Endothelial cell of hepatic sinusoid (primary cell): Measurements from ENCODE around the gene ABCF2.

Source experiments
- in situ Hi-C: cut with HindIII; loops from 2 replicates; pipeline ENCODE4 v1.10.0; 2017; ENCODE audit warnings: low sequenced_read_pairs

The ABCF2 gene

DNA sequence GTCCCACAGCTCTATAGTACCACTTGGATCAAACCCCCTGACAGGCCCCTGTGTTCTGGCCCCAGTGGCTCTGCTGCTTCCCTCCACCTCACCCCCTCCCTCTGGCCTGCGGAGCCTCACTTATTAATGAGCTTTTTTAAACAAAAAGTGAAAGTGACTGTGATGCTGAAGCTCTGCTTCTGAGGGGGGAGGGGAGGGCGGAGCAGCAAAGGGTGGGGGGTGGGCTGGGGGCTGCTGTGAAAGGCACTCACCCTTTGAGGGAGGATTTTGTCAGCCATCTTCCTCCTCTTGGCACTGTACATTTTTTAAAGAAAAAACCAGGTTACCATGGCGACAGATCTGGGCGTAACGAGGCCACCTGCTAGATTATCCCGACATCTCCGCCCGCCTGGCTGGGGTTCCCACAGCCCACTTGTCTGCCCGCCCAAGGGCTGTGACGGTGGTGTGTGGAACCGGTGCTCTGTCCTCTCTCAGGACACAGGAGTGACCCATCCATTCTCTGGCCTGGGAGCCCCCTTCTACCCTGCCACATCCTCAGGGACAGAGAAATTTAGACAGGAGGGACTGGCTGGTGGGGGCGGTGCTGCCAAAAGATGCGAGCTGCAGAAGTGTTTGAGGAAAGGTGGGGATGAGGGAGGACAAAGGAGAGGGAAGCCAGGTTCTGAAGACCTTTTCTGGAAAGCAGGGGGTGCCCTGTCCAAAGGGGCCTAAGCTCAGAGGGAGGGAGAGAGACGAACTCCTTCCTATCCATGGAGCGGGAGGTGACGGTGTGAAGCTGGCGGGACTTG is 16.6 kb upstream of the ABCF2 start:
- in situ Hi-C loops: no loop called here

DNA sequence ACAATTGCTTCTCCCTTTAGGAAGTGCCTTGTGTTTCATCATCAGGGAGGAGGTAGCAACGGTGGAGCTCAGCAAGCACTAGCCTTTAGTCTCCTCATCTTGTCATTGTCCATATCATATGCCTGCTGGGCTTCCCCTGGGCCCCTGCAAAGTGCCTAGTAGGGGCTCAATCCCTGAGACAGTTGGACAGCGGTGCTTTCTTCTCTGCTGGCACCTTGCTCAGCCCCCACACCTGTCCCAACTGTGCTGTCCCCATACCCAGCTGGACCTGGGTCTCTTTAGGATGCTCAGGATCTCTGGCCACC is 16.0 kb upstream of the ABCF2 start:
- in situ Hi-C loops: no loop called here

DNA sequence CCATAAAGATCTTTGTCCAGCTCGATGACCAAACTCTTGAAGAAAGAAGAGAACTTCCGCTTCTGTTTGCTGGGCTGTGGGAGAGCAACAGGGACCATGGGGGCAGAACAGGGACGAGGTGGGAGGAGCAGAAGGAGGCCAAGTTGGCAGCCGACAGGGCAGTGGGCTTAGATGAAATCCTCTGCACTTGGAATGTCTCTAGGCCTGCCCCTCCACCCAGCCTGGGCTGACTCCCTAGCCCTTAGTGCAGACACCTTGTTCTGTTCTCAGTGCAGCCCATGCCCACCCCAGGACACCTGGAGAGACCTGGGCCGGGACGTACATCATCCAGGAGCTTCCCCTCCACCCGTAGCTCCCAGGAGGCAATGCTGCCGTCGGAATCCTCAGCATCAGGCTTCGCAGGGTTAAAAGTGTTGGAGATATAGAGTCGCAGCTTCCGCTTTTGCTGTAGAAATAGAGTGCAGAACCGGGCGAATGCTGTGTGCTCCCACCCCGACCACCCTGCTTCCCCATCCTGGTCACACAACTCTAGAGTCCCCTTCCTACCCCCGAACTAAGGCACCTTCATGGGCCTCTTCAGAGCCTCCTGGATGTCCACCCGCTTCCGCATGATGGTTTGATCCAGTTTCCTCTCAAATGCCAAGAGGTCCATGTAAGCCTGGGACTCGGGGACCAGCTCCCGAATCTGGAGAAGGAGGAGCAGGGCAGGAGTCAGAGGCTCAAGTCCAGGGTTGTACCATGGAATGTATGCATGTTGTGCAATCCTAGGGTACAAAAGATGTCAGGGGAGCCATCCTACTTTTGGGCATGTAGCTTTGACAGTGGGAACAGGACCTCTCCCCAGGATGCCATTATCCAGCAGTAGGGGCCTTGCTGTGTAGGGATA is 15.4 kb upstream of the ABCF2 start:
- in situ Hi-C loops: no loop called here

DNA sequence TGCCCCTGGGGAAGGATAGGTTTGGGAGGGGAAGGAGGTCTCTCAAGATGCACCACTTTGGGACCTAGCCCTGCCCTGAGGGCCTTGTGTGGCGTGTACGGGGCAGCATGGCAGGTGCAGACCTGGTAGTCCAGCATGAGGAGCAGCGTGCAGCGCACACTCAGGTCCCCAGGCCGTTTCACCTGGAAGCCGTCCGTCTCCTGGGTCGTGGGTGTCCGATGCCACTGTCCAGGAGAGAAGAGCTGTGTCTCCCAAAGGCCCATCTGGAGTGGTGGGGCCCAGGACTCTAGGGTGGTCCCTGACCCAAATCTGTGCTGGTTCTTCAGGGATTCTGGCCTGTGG is 14.7 kb upstream of the ABCF2 start:
- in situ Hi-C loops: no loop called here

DNA sequence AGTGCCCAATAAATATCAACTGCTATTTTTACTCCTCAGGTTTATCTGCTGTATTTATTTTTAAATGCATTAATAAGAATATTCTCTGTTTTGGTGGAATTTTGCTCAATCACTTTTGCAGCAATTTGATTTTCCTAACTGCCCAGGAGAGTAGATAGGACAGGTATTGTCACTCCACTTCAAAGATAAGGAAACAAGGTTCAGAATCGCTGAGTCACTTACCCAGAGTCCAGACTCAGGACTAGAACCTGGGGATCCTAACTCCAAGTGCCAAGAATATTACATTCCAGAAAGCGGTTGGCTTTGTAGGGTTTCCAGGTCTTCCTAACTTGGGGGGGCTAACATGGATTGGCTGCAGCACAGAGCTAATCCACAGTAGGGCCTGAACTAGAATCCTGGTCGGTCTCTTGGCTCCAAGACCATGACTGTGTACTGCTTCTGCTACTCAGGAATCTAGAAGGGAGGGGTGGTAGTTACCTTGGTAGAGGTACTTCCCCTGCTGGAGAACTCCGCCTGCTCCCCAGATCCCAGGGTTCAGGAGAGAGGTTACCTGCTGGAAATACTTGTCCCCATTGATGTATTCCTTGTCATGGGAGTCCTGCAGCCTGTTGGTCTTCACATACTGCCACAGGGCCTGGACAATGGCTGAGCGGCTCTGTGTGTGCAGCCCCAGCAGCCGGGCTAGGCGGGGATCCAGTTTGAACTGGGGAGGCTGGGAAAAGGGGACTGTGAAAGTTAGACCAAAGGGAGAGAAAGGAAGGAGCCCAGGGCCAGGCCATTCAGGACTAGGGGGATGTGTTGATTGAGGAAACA is 14.1 kb upstream of the ABCF2 start:
- in situ Hi-C loops: no loop called here

DNA sequence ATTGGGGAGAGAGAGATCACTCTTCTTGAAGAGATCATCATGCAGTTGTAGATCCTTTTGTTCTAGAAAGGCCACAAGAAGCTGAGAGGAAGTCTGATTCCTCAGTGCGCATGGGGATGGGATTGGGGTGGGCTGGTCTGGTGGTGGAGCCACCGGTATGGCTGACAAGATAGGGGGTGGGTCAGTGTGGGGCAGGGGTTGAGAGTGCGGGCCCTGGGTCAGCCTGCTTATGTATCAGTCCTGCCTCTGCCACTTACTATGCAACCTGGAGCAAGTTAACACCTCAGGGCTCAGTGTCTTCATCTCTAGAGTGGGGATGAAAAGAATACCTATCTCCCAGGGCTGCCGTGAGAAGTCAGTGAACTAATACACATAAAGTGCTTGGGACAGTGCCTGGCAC is 13.5 kb upstream of the ABCF2 start:
- in situ Hi-C loops: no loop called here

DNA sequence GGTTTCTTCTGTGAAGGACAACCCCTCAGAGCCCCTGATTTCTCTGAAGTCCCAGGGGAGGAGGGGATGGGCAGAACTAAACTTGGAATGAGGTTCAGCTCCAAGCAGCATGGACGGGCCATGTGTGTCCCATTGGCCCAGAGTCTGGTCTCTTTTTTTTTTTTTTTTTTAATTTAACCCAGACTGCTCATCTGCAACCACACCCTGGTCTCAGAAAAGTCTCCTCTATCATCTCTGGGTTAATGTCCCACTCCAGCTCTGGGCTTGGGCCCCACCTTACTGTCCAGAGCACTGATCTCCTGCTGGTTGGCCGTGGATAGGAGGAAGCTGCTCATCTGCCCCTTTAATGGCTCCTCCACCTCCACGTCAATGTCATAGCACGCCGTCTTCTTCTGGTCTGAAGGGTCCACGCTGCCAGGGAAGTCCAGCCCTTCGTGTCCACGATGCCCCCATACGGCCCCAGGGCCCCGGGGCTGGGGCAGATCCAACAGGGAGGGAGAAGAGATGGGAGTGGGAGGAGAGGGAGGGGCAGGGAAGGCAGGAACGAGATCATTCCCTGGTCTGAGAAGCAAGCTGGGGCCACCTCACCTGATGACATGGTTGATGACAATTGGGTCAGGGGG is 12.9 kb upstream of the ABCF2 start:
- in situ Hi-C loops: no loop called here

DNA sequence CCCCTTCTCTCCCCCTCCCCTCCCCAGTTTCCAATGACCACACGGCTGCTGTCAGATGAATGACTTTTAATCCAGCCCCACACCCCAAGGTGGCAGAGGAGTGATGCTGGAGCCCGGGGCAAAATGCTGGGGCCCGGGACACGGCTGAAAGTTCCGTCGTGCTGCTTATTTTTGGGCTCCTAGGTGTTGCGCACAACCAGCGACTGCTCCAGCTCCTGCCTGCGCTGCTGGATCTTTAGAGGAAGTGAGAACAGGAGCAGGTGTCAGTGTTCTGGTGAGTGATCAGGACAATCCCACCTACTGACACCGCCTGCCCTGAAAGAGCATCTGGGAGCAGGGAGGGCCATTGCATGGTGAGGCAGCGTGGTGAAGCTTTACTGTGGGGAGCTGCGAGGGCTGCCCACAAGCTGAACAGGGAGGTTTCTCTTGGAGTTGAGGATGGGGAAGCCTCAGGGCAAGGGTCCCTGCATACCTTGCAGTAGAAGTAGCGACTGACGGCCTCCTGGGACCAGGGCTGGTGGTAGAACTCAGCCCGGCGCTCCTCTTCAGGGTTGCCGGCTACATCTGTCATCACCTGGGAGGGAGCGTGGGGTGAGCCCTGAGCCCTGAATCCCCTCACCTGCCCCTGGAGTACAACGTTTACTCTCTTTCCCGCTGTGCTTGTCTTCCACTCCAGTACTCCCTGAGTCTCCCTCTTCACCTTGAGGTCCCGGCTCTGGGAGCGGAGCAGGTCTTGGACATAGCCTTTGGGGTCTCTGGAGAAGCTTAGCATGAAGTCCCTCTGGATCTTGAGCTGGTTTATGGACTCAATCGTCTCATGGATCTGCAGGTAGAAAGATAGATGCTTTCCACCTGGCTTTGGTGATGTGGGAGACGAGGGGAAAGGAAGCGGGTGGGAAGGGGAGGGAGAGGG is 12.2 kb upstream of the ABCF2 start:
- in situ Hi-C loops: no loop called here

DNA sequence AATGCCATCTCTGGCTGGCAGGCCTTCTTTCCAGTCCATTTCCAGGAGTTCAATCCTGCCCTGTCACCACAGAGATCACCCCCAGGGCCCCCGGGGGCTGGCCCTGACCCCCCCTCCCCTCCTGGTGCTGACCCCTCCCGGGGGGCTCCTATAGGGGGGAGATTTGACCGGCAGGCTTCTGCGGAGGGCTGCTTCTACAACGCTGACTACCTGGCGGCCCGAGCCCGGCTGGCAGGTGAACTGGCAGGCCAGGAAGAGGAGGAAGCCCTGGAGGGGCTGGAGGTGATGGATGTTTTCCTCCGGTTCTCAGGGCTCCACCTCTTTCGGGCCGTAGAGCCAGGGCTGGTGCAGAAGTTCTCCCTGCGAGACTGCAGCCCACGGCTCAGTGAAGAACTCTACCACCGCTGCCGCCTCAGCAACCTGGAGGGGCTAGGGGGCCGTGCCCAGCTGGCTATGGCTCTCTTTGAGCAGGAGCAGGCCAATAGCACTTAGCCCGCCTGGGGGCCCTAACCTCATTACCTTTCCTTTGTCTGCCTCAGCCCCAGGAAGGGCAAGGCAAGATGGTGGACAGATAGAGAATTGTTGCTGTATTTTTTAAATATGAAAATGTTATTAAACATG is 11.3 kb upstream of the ABCF2 start:
- in situ Hi-C loops: no loop called here

DNA sequence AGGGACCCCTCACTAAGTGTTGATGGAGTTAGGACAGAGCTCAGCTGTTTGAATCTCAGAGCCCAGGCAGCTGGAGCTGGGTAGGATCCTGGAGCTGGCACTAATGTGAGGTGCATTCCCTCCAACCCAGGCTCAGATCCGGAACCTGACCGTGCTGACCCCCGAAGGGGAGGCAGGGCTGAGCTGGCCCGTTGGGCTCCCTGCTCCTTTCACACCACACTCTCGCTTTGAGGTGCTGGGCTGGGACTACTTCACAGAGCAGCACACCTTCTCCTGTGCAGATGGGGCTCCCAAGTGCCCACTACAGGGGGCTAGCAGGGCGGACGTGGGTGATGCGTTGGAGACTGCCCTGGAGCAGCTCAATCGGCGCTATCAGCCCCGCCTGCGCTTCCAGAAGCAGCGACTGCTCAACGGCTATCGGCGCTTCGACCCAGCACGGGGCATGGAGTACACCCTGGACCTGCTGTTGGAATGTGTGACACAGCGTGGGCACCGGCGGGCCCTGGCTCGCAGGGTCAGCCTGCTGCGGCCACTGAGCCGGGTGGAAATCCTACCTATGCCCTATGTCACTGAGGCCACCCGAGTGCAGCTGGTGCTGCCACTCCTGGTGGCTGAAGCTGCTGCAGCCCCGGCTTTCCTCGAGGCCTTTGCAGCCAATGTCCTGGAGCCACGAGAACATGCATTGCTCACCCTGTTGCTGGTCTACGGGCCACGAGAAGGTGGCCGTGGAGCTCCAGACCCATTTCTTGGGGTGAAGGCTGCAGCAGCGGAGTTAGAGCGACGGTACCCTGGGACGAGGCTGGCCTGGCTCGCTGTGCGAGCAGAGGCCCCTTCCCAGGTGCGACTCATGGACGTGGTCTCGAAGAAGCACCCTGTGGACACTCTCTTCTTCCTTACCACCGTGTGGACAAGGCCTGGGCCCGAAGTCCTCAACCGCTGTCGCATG is 10.5 kb upstream of the ABCF2 start:
- in situ Hi-C loops: no loop called here

DNA sequence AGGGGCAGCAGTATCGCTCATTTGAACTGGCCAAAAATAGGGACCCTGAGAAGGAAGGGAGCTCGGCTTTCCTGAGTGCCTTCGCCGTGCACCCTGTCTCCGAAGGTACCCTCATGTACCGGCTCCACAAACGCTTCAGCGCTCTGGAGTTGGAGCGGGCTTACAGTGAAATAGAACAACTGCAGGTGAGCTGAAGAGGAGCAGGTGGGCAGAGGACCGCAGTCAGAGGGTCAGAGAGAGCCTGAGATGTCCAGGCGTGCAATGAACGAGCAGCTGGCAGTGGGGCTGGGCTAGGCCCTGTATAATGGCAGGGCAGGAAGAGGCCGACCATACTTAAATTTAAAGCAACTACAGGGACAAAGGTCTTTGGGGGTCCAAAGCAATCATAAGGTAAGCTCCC is 9.4 kb upstream of the ABCF2 start:
- in situ Hi-C loops: no loop called here

DNA sequence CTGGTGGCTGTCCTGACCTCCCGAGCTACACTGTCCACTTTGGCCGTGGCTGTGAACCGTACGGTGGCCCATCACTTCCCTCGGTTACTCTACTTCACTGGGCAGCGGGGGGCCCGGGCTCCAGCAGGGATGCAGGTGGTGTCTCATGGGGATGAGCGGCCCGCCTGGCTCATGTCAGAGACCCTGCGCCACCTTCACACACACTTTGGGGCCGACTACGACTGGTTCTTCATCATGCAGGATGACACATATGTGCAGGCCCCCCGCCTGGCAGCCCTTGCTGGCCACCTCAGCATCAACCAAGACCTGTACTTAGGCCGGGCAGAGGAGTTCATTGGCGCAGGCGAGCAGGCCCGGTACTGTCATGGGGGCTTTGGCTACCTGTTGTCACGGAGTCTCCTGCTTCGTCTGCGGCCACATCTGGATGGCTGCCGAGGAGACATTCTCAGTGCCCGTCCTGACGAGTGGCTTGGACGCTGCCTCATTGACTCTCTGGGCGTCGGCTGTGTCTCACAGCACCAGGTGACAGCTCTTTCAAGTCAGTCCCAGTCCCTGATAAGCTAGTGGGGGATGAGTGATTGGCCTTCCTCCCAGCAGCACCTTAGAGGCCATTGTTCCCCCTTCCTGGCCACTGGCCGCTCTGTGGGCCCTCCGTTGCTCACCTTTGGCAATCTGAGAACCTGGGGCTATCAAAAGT is 8.2 kb upstream of the ABCF2 start:
- in situ Hi-C loops: no loop called here

DNA sequence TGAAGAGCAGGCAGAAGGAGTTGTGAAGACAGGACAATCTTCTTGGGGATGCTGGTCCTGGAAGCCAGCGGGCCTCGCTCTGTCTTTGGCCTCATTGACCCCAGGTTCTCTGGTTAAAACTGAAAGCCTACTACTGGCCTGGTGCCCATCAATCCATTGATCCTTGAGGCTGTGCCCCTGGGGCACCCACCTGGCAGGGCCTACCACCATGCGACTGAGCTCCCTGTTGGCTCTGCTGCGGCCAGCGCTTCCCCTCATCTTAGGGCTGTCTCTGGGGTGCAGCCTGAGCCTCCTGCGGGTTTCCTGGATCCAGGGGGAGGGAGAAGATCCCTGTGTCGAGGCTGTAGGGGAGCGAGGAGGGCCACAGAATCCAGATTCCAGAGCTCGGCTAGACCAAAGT is 6.8 kb upstream of the ABCF2 start:
- in situ Hi-C loops: no loop called here

DNA sequence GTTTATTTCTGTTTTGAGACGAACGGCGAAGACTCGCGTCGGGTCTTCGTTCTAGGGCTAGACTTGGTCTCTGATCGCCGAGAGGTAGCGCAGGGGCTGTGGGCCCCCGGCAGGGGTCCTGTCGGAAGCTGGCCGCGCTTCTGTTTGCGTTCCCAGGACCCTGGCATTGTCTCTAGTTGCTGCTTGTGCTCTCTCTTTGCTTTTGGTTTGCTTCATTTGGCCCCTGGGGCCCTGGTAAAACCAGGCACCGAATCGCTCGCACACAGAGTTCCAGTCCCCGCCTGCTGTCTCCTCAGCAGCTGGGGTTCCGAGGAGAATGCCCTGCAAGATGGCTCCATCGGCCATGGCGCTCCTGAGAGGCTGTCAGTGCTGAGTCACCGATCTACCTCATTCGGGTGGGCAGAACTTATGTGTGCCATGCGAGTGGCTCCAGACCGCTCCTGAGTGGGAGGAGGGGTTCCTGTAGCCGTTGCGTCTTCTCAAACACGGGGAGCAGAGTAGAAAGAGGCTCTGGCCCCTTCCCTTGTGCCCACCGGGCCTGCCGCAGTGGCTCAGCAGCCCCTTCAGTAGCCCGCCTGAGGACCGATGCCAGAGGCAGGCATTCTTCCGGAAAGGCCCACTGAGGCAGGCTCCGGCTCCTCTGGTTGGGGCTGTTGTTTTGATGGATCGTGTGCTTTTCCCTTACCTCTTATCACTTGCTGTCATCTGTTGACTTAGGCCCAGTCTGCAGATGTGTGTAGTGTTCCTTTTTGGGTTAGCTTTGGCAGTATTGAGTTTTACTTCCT is 6.1 kb upstream of the ABCF2 start:
- in situ Hi-C loops: no loop called here

DNA sequence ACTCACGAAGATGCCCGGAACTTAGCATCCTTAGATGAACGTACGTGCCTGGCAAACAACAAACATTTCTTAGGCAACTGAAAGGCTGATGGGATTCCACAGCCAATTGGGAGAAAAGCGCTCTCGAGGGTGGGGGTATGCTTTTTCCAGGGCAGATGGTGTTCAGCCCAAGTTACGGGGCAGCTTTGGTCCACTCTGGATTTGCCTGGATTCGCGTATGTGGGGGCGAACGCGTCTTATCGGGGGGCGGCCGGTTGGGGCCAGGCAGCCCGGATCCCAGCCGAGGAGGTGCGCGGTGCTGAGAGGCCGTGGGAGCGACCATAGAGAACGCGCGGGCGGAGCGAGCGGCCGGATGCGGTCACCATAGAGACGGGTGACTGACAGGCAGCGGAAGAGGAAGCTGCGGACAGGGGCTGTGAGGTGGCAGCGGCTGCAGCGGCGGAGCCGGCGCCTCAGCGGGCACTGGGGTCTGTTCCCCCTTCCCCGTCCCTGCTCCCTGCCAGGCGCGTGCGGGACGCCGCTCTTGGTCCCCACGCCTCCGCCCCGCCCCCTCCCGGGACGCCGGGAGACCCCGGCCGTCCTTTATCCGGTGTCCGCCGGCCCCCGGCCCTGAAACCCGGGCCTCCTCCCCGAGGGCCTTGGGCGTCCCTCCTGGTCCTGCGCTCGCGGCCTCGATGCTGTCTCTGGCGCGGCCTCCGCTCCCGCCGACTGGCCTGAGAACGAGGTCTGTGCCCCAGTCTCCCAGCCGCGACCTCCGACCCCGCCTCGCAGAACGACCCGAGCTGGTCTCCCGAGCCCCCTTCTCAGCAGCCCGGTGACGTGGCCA is 5.3 kb upstream of the ABCF2 start, which contains the start of gene CHPF2:
CHPF2 (plus strand) TSS at position 393 of the 826 bp plus-strand sequence. CDS start 1,529 bp downstream, outside the sequence.
- in situ Hi-C loops: no loop called here

DNA sequence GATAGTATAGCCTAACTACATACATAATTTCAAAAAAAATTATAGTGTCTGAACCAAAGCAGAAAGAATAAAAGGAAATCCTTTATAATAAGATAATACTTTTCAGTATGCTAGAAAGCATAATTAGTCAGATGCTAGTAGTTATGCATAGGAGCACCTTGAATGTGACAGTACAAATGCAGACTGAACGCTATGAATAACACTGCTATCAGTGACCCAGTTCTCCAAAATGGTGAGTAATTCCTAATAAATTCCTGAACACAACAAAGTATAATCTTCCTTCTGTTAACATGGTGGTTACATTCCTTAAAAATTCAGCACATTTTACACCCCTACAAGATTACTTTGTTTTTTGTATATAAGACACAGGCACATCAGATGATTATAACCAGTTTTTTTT is 4.1 kb upstream of the ABCF2 start:
- in situ Hi-C loops: no loop called here
